ENCODE data around the gene IFITM1. TPM values are rescaled to one million over a fixed set of nuclear protein-coding genes. Genes with fewer than 3 reads are reported as not detected.

The IFITM1 gene
- total and polyA plus RNA-seq, 2 of the 4 experiments (the other 2 are of a cell fraction): 24.2 to 68.9 TPM

DNA sequence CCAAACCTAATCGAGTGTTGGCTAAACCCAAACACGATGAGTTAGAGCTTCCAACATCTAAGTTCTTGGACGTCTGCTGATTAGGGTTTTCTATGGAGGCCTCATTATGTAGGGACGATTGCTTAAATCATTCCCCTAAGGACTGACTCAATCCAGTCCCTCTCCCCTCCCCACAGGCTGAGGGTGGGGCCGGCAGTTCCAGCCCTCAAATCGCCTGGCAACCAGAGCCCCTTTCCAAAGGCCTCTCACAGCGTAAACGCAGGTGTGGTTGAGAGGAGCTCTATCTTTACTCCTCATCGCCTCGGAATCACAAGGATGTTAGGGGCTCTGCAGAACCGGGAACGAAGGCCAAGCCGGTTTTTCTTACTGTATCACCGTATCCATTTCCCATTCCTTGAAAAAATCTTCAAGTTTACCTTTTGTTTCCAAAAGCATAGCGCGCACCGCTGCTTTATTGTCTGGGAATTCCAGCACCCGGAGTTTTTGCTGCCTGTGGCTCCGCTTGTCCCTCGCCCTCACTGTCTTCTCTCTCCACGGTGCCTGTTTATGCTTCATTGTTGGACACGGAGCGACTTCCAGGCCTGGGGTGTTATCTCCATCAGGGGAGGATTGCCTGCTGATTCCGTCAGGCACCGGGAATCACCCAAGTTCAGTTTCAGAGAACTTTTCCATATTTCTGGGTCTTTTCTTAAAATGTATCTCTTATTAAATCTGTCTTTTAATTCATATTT, 20.6 kb downstream of the IFITM1 start:
- no peak overlapping the region for H4K91ac ChIP-seq (ENCODE audit: insufficient read depth, low read depth, low read length)
- ChIA-PET POLR2A (ENCODE audit: unreplicated experiment) (no interaction called here), CTCF (no interaction called here)
- no peak overlapping the region for H3K4me2 ChIP-seq (ENCODE audit: low read depth, low read length)
- no peak overlapping the region for H2BK15ac ChIP-seq (ENCODE audit: low read depth, low read length)
- no peak overlapping the region for H3K4ac ChIP-seq (ENCODE audit: low read depth, low read length)
- H4K5ac ChIP-seq (ENCODE audit: low read depth, low read length): no peak overlapping the region
- TF ChIP-seq CEBPB (IDR thresholded peaks at IDR 0.05; ENCODE audit: low read depth, low read length) (no peak), NFE2L2 (IDR thresholded peaks at IDR 0.05; ENCODE audit: low read depth, low read length) (no peak), RAD21 (IDR thresholded peaks at IDR 0.05; ENCODE audit: low read length) (no peak), POLR2A (IDR thresholded peaks at IDR 0.05; ENCODE audit: low read depth, low read length) (no peak), CHD1 (IDR thresholded peaks at IDR 0.05; ENCODE audit: low read depth, low read length) (no peak), MXI1 (IDR thresholded peaks at IDR 0.05; ENCODE audit: borderline replicate concordance, low read depth, low read length) (no peak), RFX5 (IDR thresholded peaks at IDR 0.05; ENCODE audit: low read depth, low read length) (no peak), MAFK (IDR thresholded peaks at IDR 0.05; ENCODE audit: low read depth, low read length) (no peak), BHLHE40 (IDR thresholded peaks at IDR 0.05; ENCODE audit: low read depth, low read length) (no peak), FOS (IDR thresholded peaks at IDR 0.05; ENCODE audit: low read depth, low read length) (no peak), RCOR1 (IDR thresholded peaks at IDR 0.05; ENCODE audit: insufficient replicate concordance, low read length) (no peak), MAZ (IDR thresholded peaks at IDR 0.05; ENCODE audit: borderline replicate concordance, low read depth, low read length) (no peak), SMC3 (IDR thresholded peaks at IDR 0.05; ENCODE audit: low read depth, low read length) (no peak)
- TF ChIP-seq, protein P1, sequence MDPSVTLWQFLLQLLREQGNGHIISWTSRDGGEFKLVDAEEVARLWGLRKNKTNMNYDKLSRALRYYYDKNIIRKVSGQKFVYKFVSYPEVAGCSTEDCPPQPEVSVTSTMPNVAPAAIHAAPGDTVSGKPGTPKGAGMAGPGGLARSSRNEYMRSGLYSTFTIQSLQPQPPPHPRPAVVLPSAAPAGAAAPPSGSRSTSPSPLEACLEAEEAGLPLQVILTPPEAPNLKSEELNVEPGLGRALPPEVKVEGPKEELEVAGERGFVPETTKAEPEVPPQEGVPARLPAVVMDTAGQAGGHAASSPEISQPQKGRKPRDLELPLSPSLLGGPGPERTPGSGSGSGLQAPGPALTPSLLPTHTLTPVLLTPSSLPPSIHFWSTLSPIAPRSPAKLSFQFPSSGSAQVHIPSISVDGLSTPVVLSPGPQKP (IDR thresholded peaks at IDR 0.05; ENCODE audit: borderline replicate concordance, low read depth, low read length): no peak
- TF ChIP-seq, protein P2, sequence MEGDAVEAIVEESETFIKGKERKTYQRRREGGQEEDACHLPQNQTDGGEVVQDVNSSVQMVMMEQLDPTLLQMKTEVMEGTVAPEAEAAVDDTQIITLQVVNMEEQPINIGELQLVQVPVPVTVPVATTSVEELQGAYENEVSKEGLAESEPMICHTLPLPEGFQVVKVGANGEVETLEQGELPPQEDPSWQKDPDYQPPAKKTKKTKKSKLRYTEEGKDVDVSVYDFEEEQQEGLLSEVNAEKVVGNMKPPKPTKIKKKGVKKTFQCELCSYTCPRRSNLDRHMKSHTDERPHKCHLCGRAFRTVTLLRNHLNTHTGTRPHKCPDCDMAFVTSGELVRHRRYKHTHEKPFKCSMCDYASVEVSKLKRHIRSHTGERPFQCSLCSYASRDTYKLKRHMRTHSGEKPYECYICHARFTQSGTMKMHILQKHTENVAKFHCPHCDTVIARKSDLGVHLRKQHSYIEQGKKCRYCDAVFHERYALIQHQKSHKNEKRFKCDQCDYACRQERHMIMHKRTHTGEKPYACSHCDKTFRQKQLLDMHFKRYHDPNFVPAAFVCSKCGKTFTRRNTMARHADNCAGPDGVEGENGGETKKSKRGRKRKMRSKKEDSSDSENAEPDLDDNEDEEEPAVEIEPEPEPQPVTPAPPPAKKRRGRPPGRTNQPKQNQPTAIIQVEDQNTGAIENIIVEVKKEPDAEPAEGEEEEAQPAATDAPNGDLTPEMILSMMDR (conservative IDR thresholded peaks at IDR 0.05; ENCODE audit: low read depth, low read length): no peak
- TF ChIP-seq, protein P3, sequence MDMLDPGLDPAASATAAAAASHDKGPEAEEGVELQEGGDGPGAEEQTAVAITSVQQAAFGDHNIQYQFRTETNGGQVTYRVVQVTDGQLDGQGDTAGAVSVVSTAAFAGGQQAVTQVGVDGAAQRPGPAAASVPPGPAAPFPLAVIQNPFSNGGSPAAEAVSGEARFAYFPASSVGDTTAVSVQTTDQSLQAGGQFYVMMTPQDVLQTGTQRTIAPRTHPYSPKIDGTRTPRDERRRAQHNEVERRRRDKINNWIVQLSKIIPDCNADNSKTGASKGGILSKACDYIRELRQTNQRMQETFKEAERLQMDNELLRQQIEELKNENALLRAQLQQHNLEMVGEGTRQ (IDR thresholded peaks at IDR 0.05; ENCODE audit: low read depth, low read length): no peak
- H2BK5ac ChIP-seq (ENCODE audit: low read depth, low read length, poor library complexity, severe bottlenecking): no peak overlapping the region
- no peak overlapping the region for H4K8ac ChIP-seq (ENCODE audit: low read depth in 2 of 2, low read length in 2 of 2)
- peaks cover 5% of the 10 kb centered on the region for H3K4me1 ChIP-seq (ENCODE audit: control insufficient read depth, insufficient read depth, low read length)
- in situ Hi-C loops (cut with MboI; ENCODE audit: low sequenced_read_pairs): no loop called here
- H3K9me1 ChIP-seq (ENCODE audit: insufficient read depth, low read length): no peaks in the 10 kb centered on the region
- DNase-seq (no peak), ATAC-seq (ENCODE audit: low read depth) (no peak)
- no peaks in the 10 kb centered on the region for H3K36me3 ChIP-seq (ENCODE audit: control insufficient read depth, insufficient read depth, low read length)
- H3K9me3 ChIP-seq (ENCODE audit: control insufficient read depth, insufficient read depth, low read length): no peaks in the 10 kb centered on the region
- no peaks in the 10 kb centered on the region for H4K20me1 ChIP-seq (ENCODE audit: insufficient read depth, low read length)
- H3K4me3 ChIP-seq (ENCODE audit: insufficient read depth, low read depth, low read length): no peak overlapping the region
- H2BK120ac ChIP-seq (ENCODE audit: low read depth, low read length): no peak overlapping the region
- H2AK9ac ChIP-seq (replicated peaks; ENCODE audit: low read depth, low read length, poor library complexity): no peak overlapping the region
- peaks cover 1% of the 10 kb centered on the region for H3K27me3 ChIP-seq (ENCODE audit: control insufficient read depth, insufficient read depth, low read length)
- dilution Hi-C loops (cut with HindIII; ENCODE audit: low sequenced_read_pairs, unreplicated experiment): no loop called here
- peak overlapping the region; percentile 16 for H2AFZ ChIP-seq (replicated peaks; ENCODE audit: low read length, poor library complexity)
- H3K27ac ChIP-seq (ENCODE audit: insufficient read depth, low read length): no peak overlapping the region
- H3K56ac ChIP-seq (ENCODE audit: extremely low read depth, insufficient read depth, low read length): no peak overlapping the region
- H3K79me1 ChIP-seq (ENCODE audit: low read depth in 1 of 2, low read length in 2 of 2): no peaks in the 10 kb centered on the region
- no peak overlapping the region for H2BK20ac ChIP-seq (ENCODE audit: low read depth, low read length)
- no peak overlapping the region for H2AK5ac ChIP-seq (ENCODE audit: low read depth, low read length)
- H3K14ac ChIP-seq (replicated peaks; ENCODE audit: low read depth, low read length): no peak overlapping the region
- H3K18ac ChIP-seq (ENCODE audit: low read depth, low read length): no peak overlapping the region
- no TSS peak for BruUV-seq (replicated peaks)
- intact Hi-C loops (cut with micrococcal nuclease): no loop called here
- no peak overlapping the region for H3K23ac ChIP-seq (ENCODE audit: low read depth, low read length)
- whole genome bisulfite sequencing, 2 experiments (ENCODE audit: extremely low coverage in 2 of 2, insufficient read length in 1 of 2): 55% methylated on average over 16 of the region's 25 CpGs; no CpG with 5 or more reads in 1 of the 2 experiments
- no peak overlapping the region for H3K9ac ChIP-seq (ENCODE audit: low read depth, low read length)

All from IMR-90 (cell line).